GM23338 (cell line): ENCODE results near the gene CYP21A2. TPM values are rescaled to one million over a fixed set of nuclear protein-coding genes. Genes with fewer than 3 reads are reported as not detected.
"Not testable (repeated sequence)": the region's sequence is repeated elsewhere in the genome, so short reads cannot be mapped to it uniquely, and the experiment has no call there.

ENCODE experiments used
- ATAC-seq: fragments of 200-7000 bp; cut with Tn5 transposase; 3 replicates; pipeline ENCODE4 v1.9.1; 2020
- DNase-seq: peaks from one replicate; pipeline ENCODE4 v3.0.0-alpha.2; 2015; ENCODE audit warnings: low spot score
- H2AFZ ChIP-seq: fragments of 200-600 bp; sonication (generic); 2 replicates; pipeline ENCODE4 v1.8.0; 2016; ENCODE audit warnings: antibody characterized with exemption, mild to moderate bottlenecking, moderate library complexity
- H3F3A ChIP-seq: fragments of 200-600 bp; sonication (generic); replicated peaks from 2 replicates; pipeline ENCODE4 v1.8.0; 2017; ENCODE audit warnings: antibody characterized with exemption, mixed run types, low read depth
- H3K27ac ChIP-seq: fragments of 200-600 bp; sonication (generic); 2 replicates; pipeline ENCODE4 v1.6.1; 2016; ENCODE audit warnings: low read depth
- H3K27me3 ChIP-seq: fragments of 200-600 bp; sonication (generic); 2 replicates; pipeline ENCODE4 v1.8.0; 2016; ENCODE audit warnings: mild to moderate bottlenecking, mixed run types, moderate library complexity; ENCODE audit not compliant: insufficient read depth
- H3K36me3 ChIP-seq: fragments of 200-600 bp; sonication (generic); 2 replicates; pipeline ENCODE4 v1.8.0; 2016; ENCODE audit warnings: mild to moderate bottlenecking; ENCODE audit not compliant: insufficient read depth
- H3K4me1 ChIP-seq: fragments of 200-600 bp; sonication (generic); 2 replicates; pipeline ENCODE4 v1.8.0; 2016; ENCODE audit warnings: mild to moderate bottlenecking, moderate library complexity; ENCODE audit not compliant: insufficient read depth
- H3K4me2 ChIP-seq: fragments of 200-600 bp; sonication (generic); 2 replicates; pipeline ENCODE4 v1.7.1; 2017; ENCODE audit warnings: mixed run types
- H3K4me3 ChIP-seq: fragments of 200-600 bp; sonication (generic); 2 replicates; pipeline ENCODE4 v1.6.1; 2016; ENCODE audit warnings: mixed run types
- H3K79me2 ChIP-seq: fragments of 200-600 bp; sonication (generic); replicated peaks from 2 replicates; pipeline ENCODE4 v1.8.0; 2017; ENCODE audit warnings: mild to moderate bottlenecking; ENCODE audit not compliant: insufficient read depth
- H3K9me2 ChIP-seq: fragments of 200-600 bp; sonication (generic); 2 replicates; pipeline ENCODE4 v1.8.0; 2017; ENCODE audit not compliant: insufficient read depth
- H4K20me1 ChIP-seq: fragments of 200-600 bp; sonication (generic); replicated peaks from 2 replicates; pipeline ENCODE4 v1.8.0; 2017; ENCODE audit warnings: mild to moderate bottlenecking; ENCODE audit not compliant: insufficient read depth
- H3K27ac Mint-ChIP-seq: 2 replicates; pipeline ENCODE4 v1.8.0; 2020; ENCODE audit warnings: inconsistent platforms, mild to moderate bottlenecking, moderate library complexity, mixed read lengths
- H3K27me3 Mint-ChIP-seq: 3 replicates; pipeline ENCODE4 v1.8.0; 2022; ENCODE audit warnings: low read depth, mild to moderate bottlenecking, moderate library complexity, mixed read lengths, inconsistent platforms; ENCODE audit not compliant: insufficient read depth, poor library complexity
- H3K36me3 Mint-ChIP-seq: 3 replicates; pipeline ENCODE4 v1.8.0; 2021; ENCODE audit warnings: low read depth, mild to moderate bottlenecking, inconsistent platforms, moderate library complexity, mixed read lengths
- H3K4me1 Mint-ChIP-seq: 3 replicates; pipeline ENCODE4 v1.8.0; 2020; ENCODE audit warnings: mild to moderate bottlenecking, inconsistent platforms, mixed read lengths
- H3K4me3 Mint-ChIP-seq: 3 replicates; pipeline ENCODE4 v1.8.0; 2021; ENCODE audit warnings: moderate library complexity, mild to moderate bottlenecking, inconsistent platforms, mixed read lengths
- H3K9me3 Mint-ChIP-seq: 3 replicates; pipeline ENCODE4 v1.8.0; 2020; ENCODE audit warnings: moderate library complexity, mild to moderate bottlenecking, inconsistent platforms, mixed read lengths
- polyA plus RNA-seq: library from polyadenylated mRNA; unstranded; fragments of >200 nt; fragmentation: Nextera tagmentation; extraction: Ambion mirVana; gene quantifications from 2 replicates; pipeline ENCODE4 v1.2.1, GENCODE V29; 2016
- total RNA-seq: library from RNA; depleted of rRNA; stranded (reverse); fragments of >200 nt; shearing (Covaris generic); gene quantifications from 2 replicates; pipeline ENCODE4 v1.2.3, GENCODE V29; 2014

Gene CYP21A2
- total and polyA plus RNA-seq, 2 experiments from 2014 or later: 0.10 TPM; not detected in 1

DNA sequence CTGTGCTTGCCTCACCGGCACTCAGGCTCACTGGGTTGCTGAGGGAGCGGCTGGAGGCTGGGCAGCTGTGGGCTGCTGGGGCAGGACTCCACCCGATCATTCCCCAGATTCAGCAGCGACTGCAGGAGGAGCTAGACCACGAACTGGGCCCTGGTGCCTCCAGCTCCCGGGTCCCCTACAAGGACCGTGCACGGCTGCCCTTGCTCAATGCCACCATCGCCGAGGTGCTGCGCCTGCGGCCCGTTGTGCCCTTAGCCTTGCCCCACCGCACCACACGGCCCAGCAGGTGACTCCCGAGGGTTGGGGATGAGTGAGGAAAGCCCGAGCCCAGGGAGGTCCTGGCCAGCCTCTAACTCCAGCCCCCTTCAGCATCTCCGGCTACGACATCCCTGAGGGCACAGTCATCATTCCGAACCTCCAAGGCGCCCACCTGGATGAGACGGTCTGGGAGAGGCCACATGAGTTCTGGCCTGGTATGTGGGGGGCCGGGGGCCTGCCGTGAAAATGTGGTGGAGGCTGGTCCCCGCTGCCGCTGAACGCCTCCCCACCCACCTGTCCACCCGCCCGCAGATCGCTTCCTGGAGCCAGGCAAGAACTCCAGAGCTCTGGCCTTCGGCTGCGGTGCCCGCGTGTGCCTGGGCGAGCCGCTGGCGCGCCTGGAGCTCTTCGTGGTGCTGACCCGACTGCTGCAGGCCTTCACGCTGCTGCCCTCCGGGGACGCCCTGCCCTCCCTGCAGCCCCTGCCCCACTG lies 2.3 kb downstream of the CYP21A2 start:
- not testable (repeated sequence) for H3K36me3 ChIP-seq, H2AFZ ChIP-seq, H3K9me3 Mint-ChIP-seq, H3K27ac Mint-ChIP-seq, H3K27me3 Mint-ChIP-seq, H3K27ac ChIP-seq, H3K79me2 ChIP-seq, H3K27me3 ChIP-seq, H3K4me1 ChIP-seq, H3K4me3 Mint-ChIP-seq, H3F3A ChIP-seq, H3K9me2 ChIP-seq, H3K4me2 ChIP-seq, DNase-seq, H3K4me1 Mint-ChIP-seq, H4K20me1 ChIP-seq, H3K36me3 Mint-ChIP-seq, H3K4me3 ChIP-seq
- peak; percentile 60 for ATAC-seq

DNA sequence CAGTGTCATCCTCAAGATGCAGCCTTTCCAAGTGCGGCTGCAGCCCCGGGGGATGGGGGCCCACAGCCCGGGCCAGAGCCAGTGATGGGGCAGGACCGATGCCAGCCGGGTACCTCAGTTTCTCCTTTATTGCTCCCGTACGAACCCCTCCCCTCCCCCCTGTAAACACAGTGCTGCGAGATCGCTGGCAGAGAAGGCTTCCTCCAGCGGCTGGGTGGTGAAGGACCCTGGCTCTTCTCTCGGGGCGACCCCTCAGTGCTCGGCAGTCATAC lies 2.8 kb downstream of the CYP21A2 start:
- not testable (repeated sequence) for H3K79me2 ChIP-seq, H3F3A ChIP-seq, H3K27ac Mint-ChIP-seq, H3K9me3 Mint-ChIP-seq, H3K4me2 ChIP-seq, H3K27ac ChIP-seq, H3K9me2 ChIP-seq, H3K4me3 ChIP-seq, ATAC-seq, H3K4me3 Mint-ChIP-seq, H3K36me3 ChIP-seq, DNase-seq, H3K36me3 Mint-ChIP-seq, H3K4me1 ChIP-seq, H4K20me1 ChIP-seq, H3K4me1 Mint-ChIP-seq, H3K27me3 ChIP-seq, H2AFZ ChIP-seq, H3K27me3 Mint-ChIP-seq

DNA sequence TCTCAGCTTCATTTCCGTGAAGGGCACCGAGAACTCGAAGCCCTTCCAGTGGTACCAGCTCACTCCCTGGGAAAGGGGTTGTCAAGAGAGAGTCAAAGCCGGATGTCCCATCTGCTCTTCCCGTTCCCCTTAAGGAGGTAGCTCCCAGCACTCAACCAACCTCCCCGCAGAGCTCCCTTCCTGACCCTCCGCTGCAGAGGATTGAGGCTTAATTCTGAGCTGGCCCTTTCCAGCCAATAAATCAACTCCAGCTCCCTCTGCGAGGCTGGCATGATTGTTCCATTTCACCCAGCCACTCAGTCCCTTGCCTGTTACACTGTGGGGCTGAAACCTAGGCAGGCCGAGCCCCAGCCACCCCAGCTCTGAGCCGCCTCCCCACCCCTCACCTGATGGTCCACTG lies 3.2 kb downstream of the CYP21A2 start:
- H3K27ac ChIP-seq, H3K27me3 Mint-ChIP-seq, H3K27me3 ChIP-seq, H3K4me1 Mint-ChIP-seq, H3K4me3 ChIP-seq, H3K9me2 ChIP-seq, H3K36me3 ChIP-seq, H2AFZ ChIP-seq, H3K4me2 ChIP-seq, H4K20me1 ChIP-seq, H3K27ac Mint-ChIP-seq, H3K36me3 Mint-ChIP-seq, H3K4me3 Mint-ChIP-seq, ATAC-seq, H3F3A ChIP-seq, DNase-seq, H3K9me3 Mint-ChIP-seq, H3K4me1 ChIP-seq, H3K79me2 ChIP-seq: not testable (repeated sequence)

DNA sequence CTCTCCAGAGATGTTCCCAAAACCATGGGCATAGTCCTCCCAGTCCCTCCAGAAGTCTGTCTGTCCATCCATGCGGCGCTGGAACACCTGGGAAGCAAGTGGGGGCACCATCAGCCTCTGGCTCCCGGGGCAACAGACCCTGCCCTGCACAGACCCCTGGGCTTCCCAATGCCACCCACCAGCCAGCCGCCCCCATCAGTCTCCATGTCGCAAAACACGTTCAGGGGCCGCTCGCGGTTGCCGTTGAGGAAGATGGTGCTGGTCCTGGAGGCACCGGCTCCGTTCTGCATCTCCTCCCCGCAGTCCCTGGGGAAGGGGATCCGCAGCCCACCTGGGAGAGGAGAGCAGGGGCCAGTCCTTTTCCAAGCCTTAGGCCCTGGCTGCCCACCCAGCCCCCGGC lies 4.1 kb downstream of the CYP21A2 start:
- H3K4me1 Mint-ChIP-seq, H3K79me2 ChIP-seq, H3K4me3 ChIP-seq, H2AFZ ChIP-seq, H3K36me3 ChIP-seq, H3K4me1 ChIP-seq, H3K9me2 ChIP-seq, H3K9me3 Mint-ChIP-seq, H3K4me2 ChIP-seq, H3K27ac Mint-ChIP-seq, DNase-seq, H3K27me3 ChIP-seq, H3K27me3 Mint-ChIP-seq, H3F3A ChIP-seq, H3K4me3 Mint-ChIP-seq, ATAC-seq, H4K20me1 ChIP-seq, H3K36me3 Mint-ChIP-seq, H3K27ac ChIP-seq: not testable (repeated sequence)

DNA sequence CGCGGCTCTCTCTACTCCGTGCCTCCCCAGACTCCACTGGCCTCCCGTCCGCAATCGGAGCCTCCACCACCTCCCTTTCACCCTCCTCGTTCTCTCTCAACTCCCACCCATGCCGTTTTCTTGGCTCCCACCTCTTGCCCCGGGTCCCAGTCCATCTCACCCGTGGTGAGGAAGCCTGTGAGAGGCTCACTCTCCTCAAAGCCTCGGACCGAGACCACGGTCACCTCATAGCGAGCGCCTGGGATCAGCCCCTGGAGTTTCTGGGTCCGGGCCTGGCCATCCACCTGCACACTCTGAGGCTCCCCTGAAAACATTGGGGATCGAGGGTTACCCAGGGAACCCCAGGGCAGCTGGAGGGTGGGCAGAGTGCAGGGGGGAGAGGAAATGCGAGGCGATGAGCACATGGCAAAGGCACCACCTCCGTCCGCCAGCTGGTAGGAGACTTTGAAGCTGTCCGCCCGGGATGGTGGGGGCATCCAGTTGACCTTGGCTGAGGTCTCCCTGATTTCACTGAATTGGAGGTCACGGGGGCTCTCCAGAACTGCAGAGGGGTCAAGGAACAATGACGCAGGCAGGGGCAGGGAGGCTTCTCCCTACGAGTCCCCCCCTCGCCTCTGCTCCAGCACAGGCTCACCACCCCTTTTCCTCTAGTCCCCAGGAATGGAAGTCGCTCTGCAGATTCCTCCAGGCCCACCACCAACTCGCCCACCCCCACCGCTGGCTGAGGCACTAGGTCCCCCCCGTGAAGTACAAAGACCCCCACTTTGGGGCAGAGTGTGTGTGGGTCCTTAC lies 5.6 kb downstream of the CYP21A2 start:
- not testable (repeated sequence) for H3K36me3 Mint-ChIP-seq, H3K27ac Mint-ChIP-seq, H3K4me1 ChIP-seq, H2AFZ ChIP-seq, H3F3A ChIP-seq, H3K4me2 ChIP-seq, H3K4me3 Mint-ChIP-seq, H4K20me1 ChIP-seq, H3K27me3 ChIP-seq, H3K27me3 Mint-ChIP-seq, H3K9me3 Mint-ChIP-seq, H3K4me1 Mint-ChIP-seq, DNase-seq, H3K27ac ChIP-seq, ATAC-seq, H3K79me2 ChIP-seq, H3K9me2 ChIP-seq, H3K36me3 ChIP-seq, H3K4me3 ChIP-seq
